ENCODE results near the gene IL9.

- TF ChIP-seq CTCF (IDR thresholded peaks at IDR 0.05) (no peak), POLR2A (IDR thresholded peaks at IDR 0.05) (no peak)
These were observed 52.9 kb downstream of the IL9 start for GRCh38 chr5:135842737-135843136.
